A673 (cell line): Measurements from ENCODE around the gene LRRN4CL.

Experiments
- CTCF ChIP-seq: fragments of 300-800, 200-600 bp; sonication (generic); conservative IDR thresholded peaks from 2 replicates; pipeline ENCODE4 v1.5.1; 2017; ENCODE audit warnings: low read depth, mild to moderate bottlenecking, antibody characterized with exemption, low read length, moderate library complexity, mixed read lengths
- EZH2 ChIP-seq: fragments of 200-600 bp; sonication (generic); IDR thresholded peaks from 2 replicates; pipeline ENCODE4 v1.6.1; 2017; ENCODE audit warnings: borderline replicate concordance, low read depth, mild to moderate bottlenecking, mixed read lengths, antibody characterized with exemption, low read length; ENCODE audit not compliant: poor library complexity, severe bottlenecking

GRCh38 chr11:62708392-62708791 lies 19.1 kb upstream of the LRRN4CL start:
- no peak for TF ChIP-seq CTCF
- TF ChIP-seq EZH2 = no peak
